Colonic mucosa (tissue), 4 donors: ENCODE data around the gene KDM3A. TPM values are rescaled to one million over a fixed set of nuclear protein-coding genes. Genes with fewer than 3 reads are reported as not detected.

Source experiments
- DNase-seq: peaks from one replicate; pipeline ENCODE4 v3.0.0-alpha.2; 2020
- H3K27ac ChIP-seq: fragments of 200-600 bp; one replicate; pipeline ENCODE4 v1.8.0; 2021
- H3K27me3 ChIP-seq: fragments of 200-600 bp; one replicate; pipeline ENCODE4 v1.8.0; 2021
- H3K36me3 ChIP-seq: fragments of 200-600 bp; one replicate; pipeline ENCODE4 v1.8.0; 2021
- H3K4me1 ChIP-seq: fragments of 200-600 bp; one replicate; pipeline ENCODE4 v1.8.0; 2021; ENCODE audit warnings: mild to moderate bottlenecking
- H3K4me3 ChIP-seq: fragments of 200-600 bp; one replicate; pipeline ENCODE4 v1.8.0; 2021
- H3K9ac ChIP-seq, 2 donors: one replicate each; pipeline ENCODE4 v1.7.0; 2013; ENCODE audit warnings: control low read depth in 2 of 2, low read depth in 2 of 2, low read length in 2 of 2
- H3K9me3 ChIP-seq: fragments of 200-600 bp; one replicate; pipeline ENCODE4 v1.8.0; 2021
- CTCF ChIP-seq: fragments of 200-600 bp; IDR thresholded peaks from one replicate; pipeline ENCODE4 v1.8.0; 2022; ENCODE audit warnings: antibody characterized with exemption, mild to moderate bottlenecking
- intact Hi-C: fragments of 100-400 bp; cut with DNase I; formaldehyde crosslinking; loops from one replicate; pipeline ENCODE4 v1.14.1; 2022
- total RNA-seq, 2 donors: library from RNA; stranded (reverse); fragmentation: NEBNext Ultra II Directional in 1 of 2; extraction: Animal tissue kit (Norgen Biotek cat#: 25700) in 1 of 2; gene quantifications; one replicate each; pipeline ENCODE4 v1.2.1, GENCODE V29; 2021
- donor health status: healthy.
- donor health status: DM: no; HTN: no; CAD: no.
- donor health status: DM: no; HTN: no; CAD: no.

Gene KDM3A
- total RNA-seq, 2 donors from 2014 or later: 35.9 to 101 TPM

- intact Hi-C loops: no loop called here
- no peak overlapping the region for H3K4me3 ChIP-seq
- TF ChIP-seq CTCF: no peak
Observed at GRCh38 chr2:86412007-86412406, 29.2 kb upstream of the KDM3A start.

DNA sequence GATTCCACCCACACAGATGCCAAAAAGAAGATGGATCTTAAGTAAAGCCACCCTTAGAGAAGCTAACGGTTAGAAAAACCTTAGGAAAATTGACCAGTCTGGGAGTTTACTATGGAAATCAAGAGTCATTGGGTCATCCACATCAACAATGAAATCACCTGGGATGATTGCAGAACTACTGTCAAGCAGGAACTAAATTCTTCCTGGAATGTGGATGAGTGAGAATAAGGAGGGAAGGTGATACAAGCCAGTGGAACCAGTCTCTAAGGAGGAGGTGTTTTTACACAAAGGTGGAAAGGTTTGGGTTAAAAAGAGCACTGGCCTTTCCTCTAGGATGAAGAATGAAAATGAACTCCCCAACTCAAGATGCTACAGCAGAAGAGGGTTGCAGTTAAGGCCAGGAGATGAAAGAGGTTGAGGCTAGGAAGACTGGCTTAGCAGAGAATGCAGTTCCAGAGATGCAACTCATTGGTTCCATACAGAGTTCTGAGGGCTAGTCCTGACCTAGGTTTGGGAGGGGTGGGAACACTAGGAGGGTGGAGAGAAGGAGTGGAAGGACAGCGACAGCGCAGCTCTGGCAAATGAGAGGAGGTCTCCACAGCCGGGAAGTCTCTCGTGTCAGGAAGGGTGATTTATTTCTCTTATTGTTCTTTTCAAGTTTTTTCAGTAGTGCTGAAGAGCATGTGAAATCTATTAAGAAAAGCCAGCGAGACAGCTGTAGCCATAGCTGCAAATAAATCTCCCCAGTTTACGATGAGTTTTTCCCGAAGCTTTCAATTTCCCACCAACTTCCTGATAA is 27.7 kb upstream of the KDM3A start:
- TF ChIP-seq CTCF: no peak
- no peak for DNase-seq
- Histone ChIP-seq H3K9ac (no peak overlapping the region), H3K4me3 (no peak overlapping the region), H3K27ac (no peak overlapping the region), H3K27me3 (no peaks in the 10 kb centered on the region), H3K36me3 (no peaks in the 10 kb centered on the region), H3K4me1 (no peaks in the 10 kb centered on the region), H3K9me3 (no peaks in the 10 kb centered on the region)
- intact Hi-C loops: no loop called here

More at GRCh38 chr2:86412007-86412406, 29.2 kb upstream of the KDM3A start:
- H3K27me3 ChIP-seq: no peaks in the 10 kb centered on the region
- no peak for DNase-seq
- H3K27ac ChIP-seq: no peak overlapping the region
- H3K4me1 ChIP-seq: no peaks in the 10 kb centered on the region
- H3K36me3 ChIP-seq: no peaks in the 10 kb centered on the region
- no peaks in the 10 kb centered on the region for H3K9me3 ChIP-seq
- no peak overlapping the region for H3K9ac ChIP-seq

DNA sequence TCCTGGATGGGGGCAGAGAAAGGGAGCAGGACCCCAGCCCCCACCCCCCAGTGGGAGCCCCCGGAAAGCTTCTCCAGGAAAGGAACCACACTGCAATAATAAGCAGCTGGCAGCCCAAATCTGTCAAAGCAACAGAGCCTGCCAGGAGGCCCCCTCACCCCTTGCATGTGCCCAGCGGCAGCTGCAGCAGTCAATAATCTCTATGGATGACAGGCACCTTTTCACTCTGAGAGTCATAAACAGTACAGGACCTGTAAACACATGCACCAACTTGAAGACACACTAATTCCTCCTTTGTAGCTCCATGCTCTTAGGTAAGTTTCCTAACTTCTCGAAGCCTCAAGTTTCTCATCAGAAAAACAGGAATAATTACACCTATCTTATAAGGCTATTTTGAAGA is 26.2 kb upstream of the KDM3A start:
- Histone ChIP-seq H3K27ac (no peak overlapping the region), H3K9me3 (no peaks in the 10 kb centered on the region), H3K4me1 (no peaks in the 10 kb centered on the region), H3K27me3 (no peaks in the 10 kb centered on the region), H3K4me3 (no peak overlapping the region), H3K36me3 (no peaks in the 10 kb centered on the region), H3K9ac (no peak overlapping the region)
- DNase-seq: no peak
- no peak for TF ChIP-seq CTCF
- intact Hi-C loops: no loop called here

GRCh38 chr2:86416146-86416545 is 25.0 kb upstream of the KDM3A start:
- Histone ChIP-seq H3K27me3 (no peaks in the 10 kb centered on the region), H3K27ac (no peak overlapping the region), H3K9ac (no peak overlapping the region), H3K9me3 (no peaks in the 10 kb centered on the region), H3K4me3 (no peak overlapping the region), H3K4me1 (no peaks in the 10 kb centered on the region), H3K36me3 (no peaks in the 10 kb centered on the region)
- DNase-seq: no peak
- TF ChIP-seq CTCF: no peak
- intact Hi-C loops: no loop called here

GRCh38 chr2:86417961-86418360 is 23.2 kb upstream of the KDM3A start:
- intact Hi-C loops: no loop called here
- Histone ChIP-seq H3K27ac (no peak overlapping the region), H3K27me3 (no peaks in the 10 kb centered on the region), H3K4me3 (no peak overlapping the region), H3K36me3 (no peaks in the 10 kb centered on the region), H3K4me1 (no peaks in the 10 kb centered on the region), H3K9ac (no peak overlapping the region), H3K9me3 (no peaks in the 10 kb centered on the region)
- no peak for DNase-seq
- TF ChIP-seq CTCF: no peak
